ENCODE measurements around the gene DCAF7. TPM values are rescaled to one million over a fixed set of nuclear protein-coding genes. Genes with fewer than 3 reads are reported as not detected.

DCAF7 gene
- total RNA-seq, 1 experiment from 2014 or later, result 60.4 TPM

- Histone ChIP-seq H3K27me3 (ENCODE audit: control insufficient read depth, insufficient read depth, low read length) (no peaks in the 10 kb centered on the region), H3K4me1 (ENCODE audit: control insufficient read depth, insufficient read depth, low read length) (no peaks in the 10 kb centered on the region), H3K36me3 (ENCODE audit: control insufficient read depth, insufficient read depth, low read length) (no peaks in the 10 kb centered on the region; the same call in 1 of the 2 replicates), H3K27ac (ENCODE audit: low read length) (no peak overlapping the region), H3K4me3 (ENCODE audit: low read depth in 2 of 2, low read length in 2 of 2) (no peak overlapping the region), H3K9me3 (ENCODE audit: control insufficient read depth, insufficient read depth, low read depth, low read length) (no peaks in the 10 kb centered on the region)
- DNase-seq (ENCODE audit: low read depth, low spot score) (no peak), ATAC-seq (no peak)
- CTCF ChIA-PET, result no interaction called here
- POLR2A ChIA-PET, result no interaction called here
- intact Hi-C loops (cut with micrococcal nuclease; ENCODE audit: unreplicated experiment) (no loop called here), in situ Hi-C loops (cut with HindIII; ENCODE audit: low pct_unique_long_range_greater_than_20kb, low sequenced_read_pairs) (no loop called here)
- BruUV-seq (replicated peaks), result no TSS peak
- TF ChIP-seq POLR2AphosphoS5 (IDR thresholded peaks at IDR 0.05; ENCODE audit: low read depth, low read length) (no peak), CTCF (IDR thresholded peaks at IDR 0.05) (no peak), REST (IDR thresholded peaks at IDR 0.05; ENCODE audit: insufficient read depth in 1 of 2, low read depth in 2 of 2, low read length in 1 of 2) (no peak), TCF7L2 (IDR thresholded peaks at IDR 0.05; ENCODE audit: low read depth, low read length) (no peak), SIN3A (IDR thresholded peaks at IDR 0.05; ENCODE audit: borderline replicate concordance, insufficient read depth, low read depth, low read length) (no peak)
Observed at GRCh38 chr17:63640038-63640437, 89.8 kb downstream of the DCAF7 start.

- Histone ChIP-seq H3K27ac (ENCODE audit: low read length) (no peak overlapping the region), H3K27me3 (ENCODE audit: control insufficient read depth, insufficient read depth, low read length) (no peaks in the 10 kb centered on the region), H3K4me3 (ENCODE audit: low read depth in 2 of 2, low read length in 2 of 2) (no peak overlapping the region), H3K4me1 (ENCODE audit: control insufficient read depth, insufficient read depth, low read length) (no peaks in the 10 kb centered on the region), H3K9me3 (ENCODE audit: control insufficient read depth, insufficient read depth, low read depth, low read length) (no peaks in the 10 kb centered on the region), H3K36me3 (ENCODE audit: control insufficient read depth, insufficient read depth, low read length) (no peaks in the 10 kb centered on the region)
- no peak for ATAC-seq
- ChIA-PET CTCF (interaction anchor here (0.6 kb wide), 1 partner anchor 20 kb away, joined by 4 read pairs; no protein-coding TSS in a partner anchor), POLR2A (no interaction called here)
- no peak for DNase-seq (ENCODE audit: low read depth, low spot score)
- intact Hi-C loops (cut with micrococcal nuclease; ENCODE audit: unreplicated experiment), result no loop called here
- no TSS peak for BruUV-seq (replicated peaks)
- in situ Hi-C loops (cut with HindIII; ENCODE audit: low pct_unique_long_range_greater_than_20kb, low sequenced_read_pairs), result no loop called here
- TF ChIP-seq TCF7L2 (IDR thresholded peaks at IDR 0.05; ENCODE audit: low read depth, low read length) (no peak), CTCF (IDR thresholded peaks at IDR 0.05) (no peak), SIN3A (IDR thresholded peaks at IDR 0.05; ENCODE audit: borderline replicate concordance, insufficient read depth, low read depth, low read length) (no peak), POLR2AphosphoS5 (IDR thresholded peaks at IDR 0.05; ENCODE audit: low read depth, low read length) (no peak), REST (IDR thresholded peaks at IDR 0.05; ENCODE audit: insufficient read depth in 1 of 2, low read depth in 2 of 2, low read length in 1 of 2) (no peak)
Observed at GRCh38 chr17:63641692-63642448, 91.6 kb downstream of the DCAF7 start.
